HEK293T (cell line): ENCODE results near the gene LRRK1.

Experiments used
- ARNT ChIP-seq: fragments of 450-650 bp; IDR thresholded peaks from 2 replicates; pipeline ENCODE4 v1.6.1; 2017; ENCODE audit warnings: mild to moderate bottlenecking
- FOXK2 ChIP-seq: fragments of 450-650 bp; IDR thresholded peaks from 2 replicates; pipeline ENCODE4 v1.6.1; 2016; ENCODE audit warnings: mild to moderate bottlenecking
- FOXM1 ChIP-seq: fragments of 450-650 bp; IDR thresholded peaks from 2 replicates; pipeline ENCODE4 v1.6.1; 2017; ENCODE audit warnings: mild to moderate bottlenecking, borderline replicate concordance
- LEF1 ChIP-seq: fragments of 450-650 bp; IDR thresholded peaks from 2 replicates; pipeline ENCODE4 v1.6.1; 2017; ENCODE audit warnings: mild to moderate bottlenecking, borderline replicate concordance
- SP1 ChIP-seq: fragments of 450-650 bp; IDR thresholded peaks from 2 replicates; pipeline ENCODE4 v1.6.1; 2017
- ZNF384 ChIP-seq: fragments of 450-650 bp; IDR thresholded peaks from 2 replicates; pipeline ENCODE4 v1.6.1; 2016

- TF ChIP-seq ARNT (no peak), FOXK2 (no peak), ZNF384 (no peak), FOXM1 (no peak), LEF1 (no peak), SP1 (no peak)
Measured at GRCh38 chr15:100890850-100891249, 28.3 kb upstream of the LRRK1 start.
